Ishikawa (cell line): ENCODE measurements around the gene SHB.

Experiments used
- CEBPB ChIP-seq: IDR thresholded peaks from 2 replicates; pipeline ENCODE4 v1.6.1; 2012
- CREB1 ChIP-seq: IDR thresholded peaks from 2 replicates; pipeline ENCODE4 v1.6.1; 2012; ENCODE audit warnings: low read depth
- EGR1 ChIP-seq: IDR thresholded peaks from 2 replicates; pipeline ENCODE4 v1.6.1; 2012
- EP300 ChIP-seq: IDR thresholded peaks from 2 replicates; pipeline ENCODE4 v1.6.1; 2012; ENCODE audit warnings: borderline replicate concordance
- FOXM1 ChIP-seq: IDR thresholded peaks from 2 replicates; pipeline ENCODE4 v1.6.1; 2012; ENCODE audit warnings: low read depth, borderline replicate concordance
- MAX ChIP-seq: IDR thresholded peaks from 2 replicates; pipeline ENCODE4 v1.6.1; 2012
- NFIC ChIP-seq: IDR thresholded peaks from 2 replicates; pipeline ENCODE4 v1.6.1; 2012
- RAD21 ChIP-seq: IDR thresholded peaks from 2 replicates; pipeline ENCODE4 v1.6.1; 2012; ENCODE audit warnings: low read depth
- REST ChIP-seq: IDR thresholded peaks from 2 replicates; pipeline ENCODE4 v1.6.1; 2012; ENCODE audit warnings: low read depth, mild to moderate bottlenecking
- TAF1 ChIP-seq: IDR thresholded peaks from 2 replicates; pipeline ENCODE4 v1.6.1; 2012; ENCODE audit warnings: low read depth, mild to moderate bottlenecking
- TCF12 ChIP-seq: IDR thresholded peaks from 2 replicates; pipeline ENCODE4 v1.6.1; 2012; ENCODE audit warnings: low read depth
- TEAD4 ChIP-seq: IDR thresholded peaks from 2 replicates; pipeline ENCODE4 v1.6.1; 2012
- USF1 ChIP-seq: IDR thresholded peaks from 2 replicates; pipeline ENCODE4 v1.6.1; 2012
- YY1 ChIP-seq: IDR thresholded peaks from 2 replicates; pipeline ENCODE4 v1.6.1; 2012; ENCODE audit warnings: low read depth
- ZBTB7A ChIP-seq: IDR thresholded peaks from 2 replicates; pipeline ENCODE4 v1.6.1; 2012; ENCODE audit warnings: low read depth

Gene SHB

GRCh38 chr9:38075272-38075671 is 6.2 kb upstream of the SHB start:
- TF ChIP-seq CEBPB: no peak
- no peak for TF ChIP-seq RAD21
- no peak for TF ChIP-seq MAX

- TF ChIP-seq EP300 (no peak), FOXM1 (no peak), ZBTB7A (no peak)
Measured at GRCh38 chr9:38074441-38074961, 5.5 kb upstream of the SHB start.

GRCh38 chr9:38073882-38074281 is 4.9 kb upstream of the SHB start:
- no peak for TF ChIP-seq USF1
- no peak for TF ChIP-seq EP300
- TF ChIP-seq RAD21: no peak
- no peak for TF ChIP-seq EGR1
- TF ChIP-seq CEBPB: no peak

GRCh38 chr9:38071470-38072134 is 2.6 kb upstream of the SHB start:
- TF ChIP-seq TEAD4: no peak
- no peak for TF ChIP-seq NFIC

GRCh38 chr9:38067859-38068681 is 957 bp downstream of the SHB start:
- TF ChIP-seq CEBPB (no peak), MAX (peak; percentile 73; the same call in 1 of the 2 replicates), ZBTB7A (0 out of 2 replicates have a peak, but pooled peaks have one; percentile 18), TAF1 (no peak)

GRCh38 chr9:38066914-38067858 is 1.8 kb downstream of the SHB start:
- TF ChIP-seq EGR1 (no peak), RAD21 (no peak), NFIC (no peak), CREB1 (no peak), TEAD4 (no peak), REST (no peak), USF1 (no peak), TAF1 (no peak), ZBTB7A (no peak), MAX (no peak), YY1 (no peak), CEBPB (no peak), EP300 (no peak), TCF12 (no peak)

- TF ChIP-seq REST: no peak
- no peak for TF ChIP-seq FOXM1
- TF ChIP-seq EP300: no peak
- no peak for TF ChIP-seq MAX
- TF ChIP-seq ZBTB7A: no peak
- 0 out of 2 replicates have a peak, but pooled peaks have one; percentile 12 for TF ChIP-seq TCF12
Measured at GRCh38 chr9:38066197-38066913, 2.7 kb downstream of the SHB start.
